ENCODE results near the gene ZNF83.

Gene ZNF83

DNA sequence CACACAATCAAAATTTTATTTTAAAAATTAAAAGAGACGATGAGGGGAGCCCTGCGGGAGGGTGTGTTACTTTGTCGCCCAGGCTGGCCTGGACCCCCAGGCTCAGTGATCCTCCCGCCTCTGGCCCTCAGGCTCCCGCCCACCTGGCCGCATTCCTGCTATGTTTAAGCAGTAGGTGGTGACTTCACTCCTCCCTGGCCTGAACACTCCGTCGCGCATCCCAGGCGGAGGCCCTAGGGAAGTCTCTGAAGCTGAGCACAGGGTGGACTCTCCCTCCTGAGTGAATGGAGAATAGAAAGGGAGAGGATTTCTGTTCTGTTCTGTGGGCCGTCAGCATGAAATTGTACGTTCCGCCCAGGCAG is 68.5 kb downstream of the ZNF83 start:
- DNase-seq (ENCODE audit: low spot score): peak; percentile 11

DNA sequence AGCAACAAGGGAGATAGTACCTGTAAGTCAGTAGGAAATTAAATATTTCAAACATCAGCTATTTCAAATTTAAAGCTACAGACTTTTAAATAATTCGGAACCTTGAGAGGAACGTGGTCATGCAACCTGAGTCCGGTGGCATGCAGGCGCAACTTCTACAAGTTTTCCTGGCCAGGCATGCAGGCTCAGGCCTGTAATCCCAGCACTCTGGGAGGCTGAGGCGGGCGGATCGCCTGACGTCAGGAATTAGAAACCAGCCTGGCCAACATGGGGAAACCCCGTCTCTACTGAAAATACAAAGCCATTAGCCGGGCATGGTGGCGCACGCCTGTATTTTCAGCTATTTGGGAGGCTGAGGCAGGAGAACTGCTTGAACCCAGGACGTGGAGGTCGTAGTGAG is 70.2 kb downstream of the ZNF83 start:
- no peak for DNase-seq (ENCODE audit: low spot score)

DNA sequence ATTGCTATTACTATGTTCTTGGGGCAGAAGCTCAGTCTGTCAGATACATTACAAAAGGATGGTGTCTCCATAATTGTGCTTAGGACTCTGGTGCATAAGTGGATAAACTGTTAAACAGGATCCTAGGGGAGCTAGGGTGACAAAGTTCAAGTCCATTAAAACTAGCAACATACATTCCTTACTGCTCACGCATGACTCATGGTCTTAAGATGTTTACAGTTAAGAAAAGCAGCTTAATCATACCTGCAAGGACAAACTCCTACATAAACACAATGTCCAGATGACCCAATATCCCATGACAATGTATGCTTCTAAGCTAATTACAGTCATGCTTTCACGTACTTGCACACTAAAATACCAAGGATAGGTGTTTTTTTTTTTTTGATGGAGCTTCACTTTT is 71.6 kb downstream of the ZNF83 start:
- DNase-seq (ENCODE audit: low spot score): no peak

- DNase-seq (ENCODE audit: low spot score): no peak
Observed at GRCh38 chr19:52566121-52566520, 72.0 kb downstream of the ZNF83 start.

Data from NAMALWA (cell line).